Measurements from ENCODE around the gene RABGGTA. TPM values are rescaled to one million over a fixed set of nuclear protein-coding genes. Genes with fewer than 3 reads are reported as not detected.
A peak's percentile ranks its signal among the peaks of the same experiment; 100 is the strongest.

Gene RABGGTA
- total RNA-seq, 1 experiment from 2014 or later, result 25.6 TPM

GRCh38 chr14:24269910-24270536 lies 1.4 kb downstream of the RABGGTA start:
- Histone ChIP-seq H2BK5ac (ENCODE audit: insufficient read length, low read length) (no peak overlapping the region), H3K4me2 (ENCODE audit: insufficient read depth, insufficient read length, low read length) (peak overlapping the region; percentile 69), H3K4ac (ENCODE audit: low read depth, low read length) (no peak overlapping the region), H3K56ac (ENCODE audit: insufficient read length, low read depth, low read length) (no peak overlapping the region), H2BK12ac (ENCODE audit: insufficient read length, low read depth, low read length) (no peak overlapping the region), H4K91ac (ENCODE audit: insufficient read length, low read depth, low read length) (no peak overlapping the region), H3K18ac (ENCODE audit: insufficient read length, low read depth, low read length) (no peak overlapping the region), H2AFZ (ENCODE audit: low read length) (no peak overlapping the region), H3K14ac (ENCODE audit: insufficient read depth, low read length) (no peak overlapping the region), H2BK20ac (ENCODE audit: low read depth, low read length, poor library complexity, severe bottlenecking) (no peak overlapping the region), H3K23me2 (ENCODE audit: insufficient read length, low read depth, low read length, poor library complexity, severe bottlenecking) (peaks cover 8% of the 10 kb centered on the region), H3K79me2 (ENCODE audit: insufficient read depth, low read length) (no peaks in the 10 kb centered on the region), H4K20me1 (ENCODE audit: control insufficient read depth, insufficient read depth, insufficient read length) (no peaks in the 10 kb centered on the region), H3K27ac (ENCODE audit: insufficient read length, low read depth, low read length) (no peak overlapping the region), H3K9ac (ENCODE audit: extremely low read depth, insufficient read length, low read length) (no peak overlapping the region), H4K8ac (replicated peaks; ENCODE audit: insufficient read length, low read depth, low read length) (no peak overlapping the region), H2BK15ac (ENCODE audit: low read depth, low read length) (no peak overlapping the region), H3K27me3 (ENCODE audit: insufficient read depth, low read length) (no peaks in the 10 kb centered on the region), H4K5ac (ENCODE audit: insufficient read length, low read depth, low read length) (no peak overlapping the region), H3K79me1 (ENCODE audit: insufficient read depth, low read depth, low read length, poor library complexity, severe bottlenecking) (no peaks in the 10 kb centered on the region), H3K9me3 (ENCODE audit: control insufficient read depth, low read depth, low read length) (no peaks in the 10 kb centered on the region), H3T11ph (ENCODE audit: low read length) (no peak overlapping the region), H3K4me1 (ENCODE audit: insufficient read depth, low read length) (no peaks in the 10 kb centered on the region), H2AK5ac (ENCODE audit: insufficient read length, low read length) (no peak overlapping the region), H2BK120ac (ENCODE audit: low read depth, low read length, poor library complexity, severe bottlenecking) (no peak overlapping the region), H3K23ac (ENCODE audit: insufficient read length, low read depth, low read length) (no peak overlapping the region)
- no CpG with 5 or more reads among the region's 14 CpGs for WGBS (ENCODE audit: extremely low coverage, insufficient read length, low lambda C conversion rate)
- peaks cover 12 to 14% of the 10 kb centered on the region in 2 experiments for H3K4me1 Mint-ChIP-seq
- TF ChIP-seq CTCF (conservative IDR thresholded peaks at IDR 0.05), result no peak
- H3K36me3 Mint-ChIP-seq (ENCODE audit: insufficient read depth in 1 of 3, low read depth in 3 of 3), result peaks cover 3 to 21% (median 14%) of the 10 kb centered on the region in 3 experiments; a peak in 5 of 7 replicates
- no peak overlapping the region for H3K27ac Mint-ChIP-seq
- H3K9me3 Mint-ChIP-seq, result no peaks in the 10 kb centered on the region
- no peaks in the 10 kb centered on the region for H3K27me3 Mint-ChIP-seq (ENCODE audit: low read depth)
- peak overlapping the region; percentile 83 to 86; a peak in 3 of 5 replicates for H3K4me3 Mint-ChIP-seq
- no peak for DNase-seq

All from H9 (cell line).